Transverse colon (tissue), 4 donors: ENCODE data around the gene HNRNPH2.

Experiments used
- CTCF ChIP-seq, 5 experiments: fragments of 200-600 bp in 3 of 5; fragments of 450-650 bp in 2 of 5; sonication (generic) in 3 of 5; IDR thresholded peaks; 1 replicate in 2 of 5; 2 replicates in 3 of 5; pipeline ENCODE4 v1.5.1; 2016 to 2017; ENCODE audit warnings: antibody characterized with exemption in 5 of 5, inconsistent platforms in 3 of 5, mild to moderate bottlenecking in 2 of 5, moderate library complexity in 1 of 5
- POLR2A ChIP-seq: fragments of 450-650 bp; IDR thresholded peaks from one replicate; pipeline ENCODE4 v1.6.1; 2016; ENCODE audit warnings: antibody characterized with exemption, mild to moderate bottlenecking, moderate library complexity
- POLR2AphosphoS5 ChIP-seq, 3 donors: sonication (generic); formaldehyde crosslinking; IDR thresholded peaks; one replicate each; pipeline ENCODE4 v1.6.1; 2016; ENCODE audit warnings: antibody characterized with exemption in 3 of 3

GRCh38 chrX:101397779-101398178, 10.2 kb upstream of the HNRNPH2 start:
- no peak for TF ChIP-seq CTCF (IDR thresholded peaks at IDR 0.05)
- TF ChIP-seq POLR2AphosphoS5 (IDR thresholded peaks at IDR 0.05): no peak
- no peak for TF ChIP-seq POLR2A
